ENCODE data around the gene AGAP1. TPM values are rescaled to one million over a fixed set of nuclear protein-coding genes. Genes with fewer than 3 reads are reported as not detected.
A peak's percentile ranks its signal among the peaks of the same experiment; 100 is the strongest.

The AGAP1 gene
- total and polyA plus RNA-seq, 2 donors (not counting 3 experiments of a cell fraction or from before 2014, with no cell fraction given) = 10.2 to 20.9 TPM

- Histone ChIP-seq H3K9ac (replicated peaks; ENCODE audit: extremely low read depth, insufficient read depth, low read length) (no peak overlapping the region), H3K27me3 (ENCODE audit: control insufficient read depth in 2 of 2, insufficient read depth in 2 of 2, low read length in 2 of 2) (no peaks in the 10 kb centered on the region), H3K36me3 (ENCODE audit: control insufficient read depth in 2 of 2, extremely low read depth in 1 of 2, insufficient read depth in 2 of 2, low read length in 2 of 2) (no peaks in the 10 kb centered on the region), H4K20me1 (replicated peaks; ENCODE audit: control insufficient read depth, extremely low read depth, insufficient read depth, low read length) (no peaks in the 10 kb centered on the region), H3K79me2 (ENCODE audit: control insufficient read depth, insufficient read depth, low read length) (peaks cover 7% of the 10 kb centered on the region), H3K4me2 (ENCODE audit: insufficient read depth, low read length) (peak overlapping the region; percentile 34), H3K4me3 (replicated peaks in 1 of 3; ENCODE audit: insufficient read depth in 1 of 3, low read depth in 1 of 3, low read length in 3 of 3) (no peak overlapping the region), H2AFZ (ENCODE audit: low read depth, low read length) (no peak overlapping the region), H3K9me1 (replicated peaks; ENCODE audit: control insufficient read depth, extremely low read depth, insufficient read depth, low read length) (no peaks in the 10 kb centered on the region), H3K4me1 (ENCODE audit: control insufficient read depth, extremely low read depth, insufficient read depth, low read length) (peaks cover 11% of the 10 kb centered on the region), H3K9me3 (replicated peaks; ENCODE audit: control insufficient read depth, insufficient read depth, low read length) (no peaks in the 10 kb centered on the region), H3K27ac (ENCODE audit: insufficient read depth, low read depth, low read length) (no peak overlapping the region)
- no TSS peak for BruUV-seq (replicated peaks)
- peak; percentile 92 for FAIRE-seq
- ChIA-PET CTCF (interaction anchor here (0.9 to 1.7 kb wide), 3 partner anchors 9 to 34 kb away, joined by 3 to 7 read pairs (median 5); no protein-coding TSS in a partner anchor), POLR2A (interaction anchor here (1.1 kb wide), 2 partner anchors 17 to 280 kb away, joined by 3 to 4 read pairs; no protein-coding TSS in a partner anchor)
- dilution Hi-C loops (cut with MboI; ENCODE audit: extremely low pct_ligation_motif_present, low sequenced_read_pairs) (no loop called here), intact Hi-C loops (cut with micrococcal nuclease) (loop anchor here (1.0 kb wide), 1 partner anchor 23 kb away; no protein-coding TSS in a partner anchor)
- TF ChIP-seq POLR2AphosphoS5 (IDR thresholded peaks at IDR 0.05; ENCODE audit: insufficient read depth, low read depth, low read length) (peak; percentile 55), JUN (IDR thresholded peaks at IDR 0.05; ENCODE audit: borderline replicate concordance, insufficient read depth, insufficient read length, low read depth) (no peak), MYC (IDR thresholded peaks at IDR 0.05; ENCODE audit: low read depth, low read length) (no peak), EZH2 (IDR thresholded peaks at IDR 0.05; ENCODE audit: borderline replicate concordance, low read depth, low read length, severe bottlenecking) (no peak)
- TF ChIP-seq, protein P1, sequence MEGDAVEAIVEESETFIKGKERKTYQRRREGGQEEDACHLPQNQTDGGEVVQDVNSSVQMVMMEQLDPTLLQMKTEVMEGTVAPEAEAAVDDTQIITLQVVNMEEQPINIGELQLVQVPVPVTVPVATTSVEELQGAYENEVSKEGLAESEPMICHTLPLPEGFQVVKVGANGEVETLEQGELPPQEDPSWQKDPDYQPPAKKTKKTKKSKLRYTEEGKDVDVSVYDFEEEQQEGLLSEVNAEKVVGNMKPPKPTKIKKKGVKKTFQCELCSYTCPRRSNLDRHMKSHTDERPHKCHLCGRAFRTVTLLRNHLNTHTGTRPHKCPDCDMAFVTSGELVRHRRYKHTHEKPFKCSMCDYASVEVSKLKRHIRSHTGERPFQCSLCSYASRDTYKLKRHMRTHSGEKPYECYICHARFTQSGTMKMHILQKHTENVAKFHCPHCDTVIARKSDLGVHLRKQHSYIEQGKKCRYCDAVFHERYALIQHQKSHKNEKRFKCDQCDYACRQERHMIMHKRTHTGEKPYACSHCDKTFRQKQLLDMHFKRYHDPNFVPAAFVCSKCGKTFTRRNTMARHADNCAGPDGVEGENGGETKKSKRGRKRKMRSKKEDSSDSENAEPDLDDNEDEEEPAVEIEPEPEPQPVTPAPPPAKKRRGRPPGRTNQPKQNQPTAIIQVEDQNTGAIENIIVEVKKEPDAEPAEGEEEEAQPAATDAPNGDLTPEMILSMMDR (IDR thresholded peaks at IDR 0.05; ENCODE audit: extremely low read depth in 1 of 2, insufficient read depth in 1 of 2, low read depth in 1 of 2, low read length in 2 of 2) = no peak
- peak; percentile 85 for DNase-seq (ENCODE audit: low read depth, low spot score)
These were observed 24.7 kb downstream of the AGAP1 start for GRCh38 chr2:235518322-235519090.

Measured in endothelial cell of umbilical vein (primary cell).